DMS 273 (cell line): ENCODE data around the gene BMPER.

Experiments used
- DNase-seq: peaks from one replicate; lab custom pipeline; 2025; ENCODE audit not compliant: unreplicated experiment; lab: John Stamatoyannopoulos, UW

BMPER gene

DNA sequence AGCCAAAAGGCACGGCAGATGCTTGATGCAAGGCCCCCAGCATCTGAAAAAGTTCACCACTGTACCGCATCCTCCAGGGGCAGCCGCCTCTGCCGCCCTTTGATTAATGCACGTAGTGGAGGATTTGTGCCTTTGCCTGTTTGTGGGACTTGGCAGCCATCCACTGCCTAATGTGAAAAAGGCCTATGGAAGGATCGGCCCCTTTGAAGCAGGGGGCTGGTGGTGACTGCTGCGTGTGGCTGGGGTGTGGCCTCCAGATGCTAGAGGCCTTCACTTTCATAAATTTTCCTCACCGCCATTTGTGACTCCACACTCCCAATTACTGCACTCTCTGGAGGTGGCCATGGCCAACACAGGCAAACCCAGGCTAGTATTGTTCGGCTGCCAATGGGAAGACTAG, 226.0 kb downstream of the BMPER start:
- peak; percentile 30 for DNase-seq

GRCh38 chr7:34133356-34133982, 228.1 kb downstream of the BMPER start:
- DNase-seq = peak; percentile 82

- DNase-seq = peak; percentile 90
Measured at GRCh38 chr7:34133983-34134782, 228.8 kb downstream of the BMPER start.

GRCh38 chr7:34135924-34136323, 230.6 kb downstream of the BMPER start:
- DNase-seq = no peak

- peak; percentile 65 for DNase-seq
Measured at GRCh38 chr7:34136698-34137097, 231.4 kb downstream of the BMPER start.

GRCh38 chr7:34137176-34137575, 231.8 kb downstream of the BMPER start:
- no peak for DNase-seq

DNA sequence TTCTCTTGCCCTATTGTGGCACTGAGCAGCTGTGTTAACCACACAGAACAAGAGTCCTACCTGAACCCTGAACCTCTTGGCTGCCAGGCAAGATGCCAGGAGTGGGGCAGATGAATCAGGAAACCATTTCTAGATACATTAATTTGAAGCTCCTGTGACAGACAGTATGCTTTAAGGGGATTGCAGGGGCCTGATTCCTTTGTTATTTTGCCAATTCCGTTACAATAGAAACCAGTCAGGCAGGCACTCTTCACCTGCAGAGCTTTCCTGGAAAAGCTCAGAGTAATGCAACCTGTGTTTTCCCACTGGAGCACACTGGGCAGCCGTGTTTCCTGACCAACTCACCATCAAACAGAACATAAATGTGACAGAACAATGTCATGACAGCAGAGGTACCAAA, 233.1 kb downstream of the BMPER start:
- DNase-seq = no peak

GRCh38 chr7:34139086-34139485, 233.7 kb downstream of the BMPER start:
- no peak for DNase-seq

DNA sequence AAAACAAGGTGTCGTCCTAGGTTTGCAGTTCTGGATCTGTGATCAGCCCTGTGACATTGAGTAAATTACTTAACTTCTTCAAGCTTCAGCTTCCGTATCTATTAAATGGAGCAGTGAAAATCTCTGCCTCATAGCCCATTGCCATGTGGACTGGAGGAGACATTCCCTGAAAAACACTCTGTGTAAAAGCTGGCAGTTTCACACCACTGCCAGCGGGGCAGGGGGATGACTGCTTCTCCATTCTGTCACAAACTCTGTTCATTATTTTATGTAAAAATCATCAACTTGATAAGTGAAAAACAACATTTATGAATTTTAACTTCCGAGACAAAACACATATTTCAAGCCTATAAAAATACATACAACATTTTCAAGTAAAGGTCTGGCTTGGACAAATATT, 234.7 kb downstream of the BMPER start:
- DNase-seq = no peak

GRCh38 chr7:34143402-34143801, 238.1 kb downstream of the BMPER start:
- no peak for DNase-seq

GRCh38 chr7:34145603-34146002, 240.3 kb downstream of the BMPER start:
- no peak for DNase-seq

DNA sequence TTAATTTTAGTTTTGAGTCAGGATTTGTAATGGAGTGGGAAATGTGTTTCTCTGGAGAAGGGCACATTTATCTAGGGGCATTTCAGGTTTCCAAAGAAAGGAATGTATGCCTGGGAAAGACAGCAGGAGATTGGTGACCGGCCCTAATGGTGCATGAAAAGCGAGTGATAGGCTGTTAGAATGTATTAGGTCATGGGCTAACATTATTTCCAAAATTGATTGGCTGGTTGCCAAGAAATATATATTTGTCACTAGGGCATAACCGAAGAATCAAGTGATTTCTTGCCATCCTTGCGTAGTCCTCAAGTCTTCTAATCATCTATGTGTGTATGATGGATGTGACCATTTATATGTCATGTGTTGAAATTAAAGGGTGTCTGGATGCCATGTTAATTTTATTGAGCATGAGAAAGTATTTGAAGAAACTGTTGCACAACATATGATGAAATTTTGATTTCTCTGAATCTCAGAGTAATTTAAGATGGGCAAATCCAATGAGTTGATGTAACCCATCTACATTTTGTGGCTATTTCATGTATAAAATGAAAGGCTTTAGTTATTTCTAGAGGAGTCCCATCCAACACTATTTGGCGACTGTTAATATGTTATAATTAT, 248.4 kb downstream of the BMPER start:
- no peak for DNase-seq

DNA sequence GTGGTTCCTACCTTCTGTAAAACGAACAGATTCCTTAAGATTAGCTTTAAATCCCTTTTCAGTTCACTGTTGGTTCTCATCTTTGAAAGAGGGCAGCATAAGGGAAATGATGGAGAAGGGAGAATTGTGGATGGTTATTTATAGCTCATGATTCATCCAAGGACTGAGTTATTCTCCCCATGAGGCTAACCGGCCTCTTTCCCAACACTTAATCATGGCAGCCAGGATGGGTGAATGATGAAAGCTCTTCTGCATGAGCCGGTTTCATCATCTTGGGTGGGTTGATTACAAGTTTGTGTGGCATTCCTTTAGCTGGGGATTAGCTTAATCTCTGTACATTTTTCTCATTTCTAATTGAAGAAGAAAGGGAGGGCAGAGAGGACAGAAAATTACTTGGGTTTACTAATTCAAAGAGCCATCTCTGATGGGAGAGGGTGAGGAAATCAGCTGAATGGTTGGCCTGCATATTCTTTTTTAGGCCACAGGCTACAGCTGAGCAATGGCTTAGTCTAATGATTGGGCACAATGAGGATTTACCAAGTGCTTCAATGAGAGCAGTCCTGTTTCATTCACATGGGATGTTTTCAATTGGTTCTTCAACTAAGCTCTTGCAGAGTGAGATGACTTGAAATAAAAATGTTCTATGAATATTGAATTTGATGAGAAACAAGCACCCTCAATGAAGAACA, 250.0 kb downstream of the BMPER start:
- no peak for DNase-seq

GRCh38 chr7:34156336-34156735, 251.0 kb downstream of the BMPER start:
- no peak for DNase-seq

DNA sequence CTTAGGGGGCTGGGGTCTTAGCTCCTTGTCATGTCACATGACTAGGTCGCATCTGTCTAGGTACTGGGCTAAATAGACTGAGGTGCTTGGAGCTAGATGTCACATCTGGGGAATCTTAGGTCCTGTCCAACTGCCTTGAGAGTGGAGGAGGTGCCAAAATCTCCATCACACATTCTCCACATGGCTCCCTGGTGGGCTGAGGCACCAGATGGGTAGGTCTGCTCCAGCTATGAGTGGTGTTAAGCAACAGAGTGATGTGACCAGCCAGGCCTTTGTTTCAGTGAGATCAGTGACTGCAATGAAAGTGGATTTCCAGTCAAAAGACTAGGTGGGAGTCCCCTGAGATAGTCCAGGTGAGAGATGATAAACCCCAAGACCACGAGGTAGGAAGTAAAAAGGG, 251.8 kb downstream of the BMPER start:
- peak; percentile 9 for DNase-seq

DNA sequence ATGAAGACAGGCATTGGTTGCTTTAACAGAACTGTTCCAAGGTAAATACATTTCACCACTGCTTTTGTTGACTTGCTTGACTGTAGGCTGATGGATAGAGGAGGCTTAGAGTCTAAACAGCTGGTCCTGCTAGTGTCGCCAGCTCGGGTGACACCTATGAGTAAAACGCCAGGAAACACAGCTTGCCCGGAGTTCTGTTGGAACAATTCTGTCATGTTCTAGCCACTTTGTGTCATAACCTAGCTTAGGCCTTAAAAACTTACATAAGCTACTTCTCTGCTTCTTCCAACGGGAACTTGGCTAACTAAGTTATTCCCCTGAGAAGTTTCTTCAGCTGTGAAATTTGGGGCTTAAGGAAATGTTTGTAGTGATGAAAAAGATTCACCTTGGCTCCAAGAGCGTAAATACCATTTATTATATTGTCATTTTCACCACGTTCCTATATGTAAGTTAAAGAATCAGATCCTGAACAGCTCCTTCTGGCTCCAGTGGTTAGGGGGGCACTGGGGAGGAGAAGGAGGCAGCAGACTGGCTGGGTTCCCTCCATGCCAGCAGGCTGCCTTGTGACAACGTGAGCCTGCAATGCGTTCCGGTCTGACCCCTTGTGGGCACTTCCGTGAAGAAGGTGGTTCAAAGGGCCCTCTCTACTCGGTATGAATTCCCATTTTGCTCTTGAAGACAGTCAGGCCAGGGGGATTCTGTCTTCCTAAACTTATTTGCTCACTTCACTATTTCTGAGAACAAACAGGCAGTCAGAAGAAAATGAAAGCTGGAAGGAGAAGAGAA, 253.2 kb downstream of the BMPER start:
- DNase-seq = peak; percentile 59

DNA sequence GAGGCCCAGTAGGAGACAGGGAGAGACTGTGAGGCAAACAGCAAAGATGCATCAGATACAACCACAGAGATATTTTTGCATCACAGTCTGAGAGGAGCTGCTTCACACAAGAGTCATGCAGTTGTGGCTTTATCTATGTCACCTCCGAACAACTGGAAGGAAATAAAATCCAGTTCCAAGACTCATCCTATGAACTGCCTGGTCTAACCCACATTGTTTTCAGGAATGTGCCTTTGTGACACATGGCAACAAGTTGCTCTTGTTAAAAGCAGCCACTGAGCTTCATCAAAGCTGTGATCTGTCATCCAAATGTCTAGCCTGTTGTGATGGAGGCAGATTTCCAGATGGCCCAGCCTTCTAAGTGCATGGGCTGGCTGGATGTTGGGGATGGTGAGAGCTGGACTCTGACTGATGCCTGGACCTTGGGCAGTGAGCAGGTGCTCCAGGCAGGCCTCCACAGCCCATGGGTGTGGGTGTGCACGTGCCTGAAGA, 255.0 kb downstream of the BMPER start:
- DNase-seq = no peak

DNA sequence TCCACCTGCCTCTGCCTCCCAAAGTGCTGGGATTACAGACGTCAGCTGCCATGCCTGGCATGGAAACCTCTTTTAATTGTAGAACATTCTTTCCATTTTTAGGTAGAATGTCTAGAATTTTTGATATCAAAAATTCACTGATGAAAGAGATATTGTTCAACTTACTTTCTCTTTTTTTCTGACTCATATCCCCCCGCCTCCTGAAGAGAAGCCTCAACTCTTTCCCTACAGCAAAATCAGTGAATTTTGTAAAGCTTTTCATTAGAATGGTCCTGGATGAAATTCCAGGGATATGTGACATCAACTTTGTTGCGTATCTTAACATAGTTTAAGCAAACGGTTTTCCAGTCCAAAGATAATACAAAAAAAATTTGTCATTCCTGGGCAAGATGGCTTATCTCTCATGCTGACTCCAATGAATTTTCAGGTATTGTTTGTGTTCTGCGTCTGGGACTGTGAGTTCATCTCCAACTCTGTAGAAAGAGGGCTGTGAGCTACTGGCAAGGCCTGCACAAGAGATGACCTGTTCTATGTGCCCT, 256.8 kb downstream of the BMPER start:
- no peak for DNase-seq

- no peak for DNase-seq
Measured at GRCh38 chr7:34162677-34163076, 257.3 kb downstream of the BMPER start.

DNA sequence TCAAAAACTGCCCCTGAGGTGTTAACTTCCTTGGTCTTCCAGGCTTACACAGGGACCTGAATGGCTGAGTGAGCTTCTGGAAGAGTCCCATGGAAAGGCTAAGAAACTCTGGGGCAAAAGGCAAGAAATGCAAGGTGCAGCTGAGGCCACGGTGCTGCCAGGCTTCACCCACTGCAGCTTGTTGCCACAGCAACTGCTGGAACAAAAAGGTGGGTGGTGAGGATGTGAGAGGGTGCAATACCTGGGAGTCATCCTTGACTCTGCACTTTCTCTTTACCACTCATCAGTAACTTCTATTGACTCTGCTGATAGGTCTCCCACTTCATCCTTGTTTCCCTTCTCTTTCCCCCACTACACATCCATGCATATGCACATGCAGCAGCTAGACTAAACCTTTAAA, 258.6 kb downstream of the BMPER start:
- no peak for DNase-seq
